Spleen (tissue), 7 donors: ENCODE data around the gene TAP1.

Experiments used
- POLR2A ChIP-seq, 3 donors: fragments of 450-650 bp; IDR thresholded peaks; one replicate each; pipeline ENCODE4 v1.5.1; 2017; ENCODE audit warnings: antibody characterized with exemption in 3 of 3, mild to moderate bottlenecking in 1 of 3
- TF ChIP-seq, protein P1 (sequence below), 11 experiments: fragments of 200-600 bp in 7 of 11; fragments of 450-650 bp in 4 of 11; sonication (generic) in 4 of 11; IDR thresholded peaks in 8 of 11; conservative IDR thresholded peaks in 3 of 11; 1 replicate in 7 of 11; 2 replicates in 4 of 11; pipeline versions ENCODE4 v1.4.0 to v1.8.0; 2016 to 2021; ENCODE audit warnings: antibody characterized with exemption in 11 of 11, inconsistent platforms in 4 of 11, mild to moderate bottlenecking in 1 of 11
- donor health status: DM: no; HTN: no; CAD: no; lungs with moderate emphysema.
- donor health status: DM: no; HTN: no; CAD: no.
- donor health status: DM: no; HTN: no; CAD: no.

GRCh38 chr6:32836873-32837272, 16.6 kb downstream of the TAP1 start:
- TF ChIP-seq, protein P1, sequence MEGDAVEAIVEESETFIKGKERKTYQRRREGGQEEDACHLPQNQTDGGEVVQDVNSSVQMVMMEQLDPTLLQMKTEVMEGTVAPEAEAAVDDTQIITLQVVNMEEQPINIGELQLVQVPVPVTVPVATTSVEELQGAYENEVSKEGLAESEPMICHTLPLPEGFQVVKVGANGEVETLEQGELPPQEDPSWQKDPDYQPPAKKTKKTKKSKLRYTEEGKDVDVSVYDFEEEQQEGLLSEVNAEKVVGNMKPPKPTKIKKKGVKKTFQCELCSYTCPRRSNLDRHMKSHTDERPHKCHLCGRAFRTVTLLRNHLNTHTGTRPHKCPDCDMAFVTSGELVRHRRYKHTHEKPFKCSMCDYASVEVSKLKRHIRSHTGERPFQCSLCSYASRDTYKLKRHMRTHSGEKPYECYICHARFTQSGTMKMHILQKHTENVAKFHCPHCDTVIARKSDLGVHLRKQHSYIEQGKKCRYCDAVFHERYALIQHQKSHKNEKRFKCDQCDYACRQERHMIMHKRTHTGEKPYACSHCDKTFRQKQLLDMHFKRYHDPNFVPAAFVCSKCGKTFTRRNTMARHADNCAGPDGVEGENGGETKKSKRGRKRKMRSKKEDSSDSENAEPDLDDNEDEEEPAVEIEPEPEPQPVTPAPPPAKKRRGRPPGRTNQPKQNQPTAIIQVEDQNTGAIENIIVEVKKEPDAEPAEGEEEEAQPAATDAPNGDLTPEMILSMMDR (IDR thresholded peaks at IDR 0.05 in 8 of 11, conservative IDR thresholded peaks at IDR 0.05 in 3 of 11), result no peak
- no peak for TF ChIP-seq POLR2A (IDR thresholded peaks at IDR 0.05)
